ENCODE results near the gene OR2M2. TPM values are rescaled to one million over a fixed set of nuclear protein-coding genes. Genes with fewer than 3 reads are reported as not detected.

Gene OR2M2
- total RNA-seq, 2 donors from 2014 or later, result not detected

DNA sequence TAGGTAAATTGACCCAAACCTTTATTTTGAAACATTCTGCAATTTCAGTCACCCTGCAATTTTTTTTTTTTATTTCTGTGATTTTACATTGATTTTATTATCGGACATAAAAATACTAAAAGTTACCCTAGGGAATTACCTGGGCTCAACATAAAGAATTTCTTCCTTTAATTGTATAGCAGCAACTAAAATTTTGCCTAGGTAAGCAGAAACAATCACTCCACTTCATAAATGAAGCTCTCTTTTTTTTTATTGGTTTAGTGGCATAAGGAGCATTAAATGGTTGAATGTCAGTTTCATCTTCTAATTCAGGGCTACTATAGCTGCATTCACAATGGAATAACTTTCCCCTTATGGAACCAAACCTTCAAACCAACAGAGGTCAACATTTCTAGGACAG is 41.3 kb downstream of the OR2M2 start:
- Histone ChIP-seq H3K27ac (no peak overlapping the region), H3K4me3 (no peak overlapping the region), H3K36me3 (no peaks in the 10 kb centered on the region), H3K9ac (ENCODE audit: low read depth in 2 of 2, low read length in 2 of 2) (no peak overlapping the region), H3K4me1 (no peaks in the 10 kb centered on the region), H3K27me3 (no peaks in the 10 kb centered on the region), H3K9me3 (no peaks in the 10 kb centered on the region)
- DNase-seq, result no peak
- TF ChIP-seq, protein P1, sequence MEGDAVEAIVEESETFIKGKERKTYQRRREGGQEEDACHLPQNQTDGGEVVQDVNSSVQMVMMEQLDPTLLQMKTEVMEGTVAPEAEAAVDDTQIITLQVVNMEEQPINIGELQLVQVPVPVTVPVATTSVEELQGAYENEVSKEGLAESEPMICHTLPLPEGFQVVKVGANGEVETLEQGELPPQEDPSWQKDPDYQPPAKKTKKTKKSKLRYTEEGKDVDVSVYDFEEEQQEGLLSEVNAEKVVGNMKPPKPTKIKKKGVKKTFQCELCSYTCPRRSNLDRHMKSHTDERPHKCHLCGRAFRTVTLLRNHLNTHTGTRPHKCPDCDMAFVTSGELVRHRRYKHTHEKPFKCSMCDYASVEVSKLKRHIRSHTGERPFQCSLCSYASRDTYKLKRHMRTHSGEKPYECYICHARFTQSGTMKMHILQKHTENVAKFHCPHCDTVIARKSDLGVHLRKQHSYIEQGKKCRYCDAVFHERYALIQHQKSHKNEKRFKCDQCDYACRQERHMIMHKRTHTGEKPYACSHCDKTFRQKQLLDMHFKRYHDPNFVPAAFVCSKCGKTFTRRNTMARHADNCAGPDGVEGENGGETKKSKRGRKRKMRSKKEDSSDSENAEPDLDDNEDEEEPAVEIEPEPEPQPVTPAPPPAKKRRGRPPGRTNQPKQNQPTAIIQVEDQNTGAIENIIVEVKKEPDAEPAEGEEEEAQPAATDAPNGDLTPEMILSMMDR (IDR thresholded peaks at IDR 0.05), result no peak
- intact Hi-C loops (cut with DNase I), result no loop called here

DNA sequence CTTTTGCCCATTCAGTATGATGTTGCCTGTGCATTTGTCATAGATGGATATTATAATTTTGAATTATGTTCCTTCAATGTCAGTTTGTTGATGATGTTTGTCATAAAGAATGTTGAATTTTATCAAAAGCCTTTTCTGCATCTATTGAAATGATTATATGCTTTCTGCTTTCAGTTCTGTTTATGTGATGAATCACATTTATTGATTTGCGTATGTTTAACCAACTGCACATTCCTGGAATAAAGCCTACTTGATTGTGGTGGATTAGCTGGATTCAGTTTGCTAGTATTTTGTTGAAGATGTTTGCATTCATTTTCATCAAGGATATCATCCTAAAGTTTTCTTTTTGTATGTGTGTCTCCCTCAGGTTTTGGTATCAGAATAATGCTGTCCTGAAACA is 50.9 kb downstream of the OR2M2 start:
- DNase-seq, result no peak
- no peaks in the 10 kb centered on the region for H3K4me1 ChIP-seq
- intact Hi-C loops (cut with DNase I), result no loop called here
- H3K27ac ChIP-seq, result no peak overlapping the region
- no peaks in the 10 kb centered on the region for H3K27me3 ChIP-seq
- no peaks in the 10 kb centered on the region for H3K36me3 ChIP-seq
- TF ChIP-seq, protein P1 (IDR thresholded peaks at IDR 0.05), result no peak
- H3K9me3 ChIP-seq, result no peaks in the 10 kb centered on the region
- no peak overlapping the region for H3K9ac ChIP-seq (ENCODE audit: low read depth in 2 of 2, low read length in 2 of 2)
- H3K4me3 ChIP-seq, result no peak overlapping the region

DNA sequence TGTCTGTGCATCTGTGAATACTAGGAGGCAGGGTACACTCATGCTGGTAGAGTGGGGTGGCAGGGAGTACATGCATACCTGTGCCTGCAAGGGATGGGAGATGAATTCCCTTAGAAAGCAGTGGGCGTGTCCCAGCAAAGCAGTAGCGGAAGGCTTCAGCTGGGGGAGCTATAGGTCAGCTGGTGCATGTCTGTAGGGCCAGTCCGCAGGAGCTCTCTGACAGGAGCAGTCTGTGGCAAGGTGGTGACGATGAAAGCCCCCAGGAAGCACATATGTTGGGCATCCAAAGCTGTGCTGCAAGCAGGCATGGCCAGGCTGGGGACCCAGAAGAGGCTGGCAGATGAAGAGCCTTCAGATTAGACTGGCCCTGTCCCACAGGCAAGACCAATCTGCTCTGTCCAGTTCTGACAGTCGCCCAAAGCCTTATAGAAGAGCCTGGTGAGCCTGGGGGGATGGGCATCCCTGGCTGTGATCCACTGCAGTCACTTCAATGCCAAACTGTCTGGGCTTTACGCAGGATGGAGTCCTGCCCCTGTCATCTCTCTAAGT is 54.8 kb downstream of the OR2M2 start:
- TF ChIP-seq, protein P1 (IDR thresholded peaks at IDR 0.05), result no peak
- Histone ChIP-seq H3K4me3 (no peak overlapping the region), H3K27ac (no peak overlapping the region), H3K27me3 (no peaks in the 10 kb centered on the region), H3K9ac (ENCODE audit: low read depth in 2 of 2, low read length in 2 of 2) (no peak overlapping the region), H3K9me3 (no peaks in the 10 kb centered on the region), H3K36me3 (no peaks in the 10 kb centered on the region), H3K4me1 (no peaks in the 10 kb centered on the region)
- intact Hi-C loops (cut with DNase I), result no loop called here
- DNase-seq, result no peak

Other genes starting within 250 kb of the OR2M2 start
- not detected for gene OR2AJ1, start 249.9 kb upstream of the OR2M2 start, total RNA-seq
- not detected for gene OR2L8, start 226.0 kb upstream of the OR2M2 start, total RNA-seq
- not detected for gene OR2AK2, start 209.6 kb upstream of the OR2M2 start, total RNA-seq
- gene OR2L5, start 161.2 kb upstream of the OR2M2 start, total RNA-seq, result not detected
- gene OR2L2, start 144.8 kb upstream of the OR2M2 start, total RNA-seq, result under 1 TPM in 1 of 2 donors, not detected in 1; 0.10 TPM
- not detected for gene OR2L3, start 128.0 kb upstream of the OR2M2 start, total RNA-seq
- gene OR2L13, start 79.6 kb upstream of the OR2M2 start, total RNA-seq, result not detected
- not detected for gene OR2M5, start 29.7 kb upstream of the OR2M2 start, total RNA-seq
- gene OR2M3, start 22.4 kb downstream of the OR2M2 start, total RNA-seq, result not detected
- not detected for gene OR2M4, start 56.6 kb downstream of the OR2M2 start, total RNA-seq
- not detected for gene OR2T33, start 103.2 kb downstream of the OR2M2 start, total RNA-seq
- not detected for gene OR2T12, start 128.6 kb downstream of the OR2M2 start, total RNA-seq
- not detected for gene OR2M7, start 149.7 kb downstream of the OR2M2 start, total RNA-seq
- gene OR14C36, start 174.0 kb downstream of the OR2M2 start, total RNA-seq, result not detected
- not detected for gene OR2T4, start 186.8 kb downstream of the OR2M2 start, total RNA-seq
- not detected for gene OR2T6, start 200.9 kb downstream of the OR2M2 start, total RNA-seq
- not detected for gene OR2T1, start 228.2 kb downstream of the OR2M2 start, total RNA-seq